Thoracic aorta (tissue), 2 donors: ENCODE data around the gene DYRK3. TPM values are rescaled to one million over a fixed set of nuclear protein-coding genes. Genes with fewer than 3 reads are reported as not detected.

Experiments
- ATAC-seq: fragments of 150-250 bp; one replicate; pipeline ENCODE4 v1.8.0; 2017; ENCODE audit warnings: low read depth; ENCODE audit not compliant: insufficient number of reproducible peaks, low FRiP score
- DNase-seq: peaks from one replicate; pipeline ENCODE4 v3.0.0-alpha.2; 2020; ENCODE audit warnings: low spot score
- H3K27ac ChIP-seq, 2 donors: fragments of 200-600 bp; sonication (generic); 1 replicate in 1 of 2; 2 replicates in 1 of 2; pipeline ENCODE4 v1.5.1; 2016; ENCODE audit warnings: mild to moderate bottlenecking in 2 of 2, moderate library complexity in 2 of 2
- H3K27me3 ChIP-seq: fragments of 200-600 bp; sonication (generic); replicated peaks from 2 replicates; pipeline ENCODE4 v1.6.0; 2016; ENCODE audit warnings: mild to moderate bottlenecking; ENCODE audit not compliant: insufficient read depth
- H3K36me3 ChIP-seq: fragments of 200-600 bp; sonication (generic); one replicate; pipeline ENCODE4 v1.5.1; 2016
- H3K4me1 ChIP-seq, 2 donors: fragments of 200-600 bp; sonication (generic); 1 replicate in 1 of 2; 2 replicates in 1 of 2; pipeline versions ENCODE4 v1.5.1 to v1.6.0; 2016; ENCODE audit warnings: low read depth in 2 of 2, mild to moderate bottlenecking in 1 of 2; ENCODE audit not compliant: control insufficient read depth in 1 of 2
- H3K4me3 ChIP-seq: fragments of 200-600 bp; sonication (generic); 2 replicates; pipeline ENCODE4 v1.5.1; 2016; ENCODE audit warnings: mild to moderate bottlenecking
- H3K9me3 ChIP-seq: fragments of 200-600 bp; sonication (generic); 2 replicates; pipeline ENCODE4 v1.5.1; 2016
- CTCF ChIP-seq: fragments of 200-600 bp; sonication (generic); IDR thresholded peaks from one replicate; pipeline ENCODE4 v1.5.1; 2019; ENCODE audit warnings: antibody characterized with exemption
- total RNA-seq, 2 donors: library from RNA; depleted of rRNA; stranded (reverse); fragments of >200 nt; gene quantifications; one replicate each; pipeline versions ENCODE4 v1.1.0 to v1.2.3, GENCODE V29; 2016

DYRK3 gene
- 10 to 100 TPM in 1 of 2 donors, 1 to 10 TPM in 1; 6.8 to 11.9 TPM for total RNA-seq

GRCh38 chr1:206635080-206635977 is at the start of gene DYRK3:
TSS of gene DYRK3 (plus strand) at chr1:206635536. CDS start at chr1:206635704, 168 bp downstream.
- Histone ChIP-seq H3K27me3 (no peaks in the 10 kb centered on the region), H3K27ac (peak within 1 kb of the TSS; percentile 16 to 61), H3K4me1 (peaks cover 20 to 26% of the 10 kb centered on the region in 2 donors), H3K4me3 (peak within 1 kb of the TSS; percentile 88), H3K9me3 (no peaks in the 10 kb centered on the region), H3K36me3 (no peaks in the 10 kb centered on the region)
- peak; percentile 68 for DNase-seq
- peak; percentile 56 for ATAC-seq
- TF ChIP-seq CTCF: peak; percentile 22

GRCh38 chr1:206586501-206587445 is 48.6 kb upstream of the DYRK3 start:
- no peak for TF ChIP-seq CTCF
- ATAC-seq (no peak), DNase-seq (no peak)
- no peak overlapping the region for H3K4me3 ChIP-seq
- no peaks in the 10 kb centered on the region for H3K4me1 ChIP-seq
- H3K27ac ChIP-seq: no peak overlapping the region
- peaks cover 5% of the 10 kb centered on the region for H3K36me3 ChIP-seq
- no peaks in the 10 kb centered on the region for H3K9me3 ChIP-seq
- no peaks in the 10 kb centered on the region for H3K27me3 ChIP-seq

GRCh38 chr1:206587904-206588303 is 47.4 kb upstream of the DYRK3 start:
- ATAC-seq: no peak
- DNase-seq: no peak
- no peaks in the 10 kb centered on the region for H3K9me3 ChIP-seq
- H3K27ac ChIP-seq: no peak overlapping the region
- no peak for TF ChIP-seq CTCF
- no peaks in the 10 kb centered on the region for H3K4me1 ChIP-seq
- H3K4me3 ChIP-seq: no peak overlapping the region
- no peaks in the 10 kb centered on the region for H3K27me3 ChIP-seq
- peaks cover 13% of the 10 kb centered on the region for H3K36me3 ChIP-seq

GRCh38 chr1:206588492-206588891 is 46.8 kb upstream of the DYRK3 start:
- H3K4me1 ChIP-seq: no peaks in the 10 kb centered on the region
- no peaks in the 10 kb centered on the region for H3K9me3 ChIP-seq
- H3K4me3 ChIP-seq: no peak overlapping the region
- no peak for TF ChIP-seq CTCF
- no peaks in the 10 kb centered on the region for H3K27me3 ChIP-seq
- no peak for DNase-seq
- H3K27ac ChIP-seq: no peak overlapping the region
- ATAC-seq: no peak
- H3K36me3 ChIP-seq: peaks cover 14% of the 10 kb centered on the region

- no peak for TF ChIP-seq CTCF
- Histone ChIP-seq H3K27ac (no peak overlapping the region), H3K27me3 (no peaks in the 10 kb centered on the region), H3K4me3 (no peak overlapping the region), H3K36me3 (peaks cover 16% of the 10 kb centered on the region), H3K4me1 (no peaks in the 10 kb centered on the region), H3K9me3 (no peaks in the 10 kb centered on the region)
- DNase-seq: no peak
- no peak for ATAC-seq
Measured at GRCh38 chr1:206589206-206589605, 46.1 kb upstream of the DYRK3 start.
